ENCODE results near the gene SFN.

DNA sequence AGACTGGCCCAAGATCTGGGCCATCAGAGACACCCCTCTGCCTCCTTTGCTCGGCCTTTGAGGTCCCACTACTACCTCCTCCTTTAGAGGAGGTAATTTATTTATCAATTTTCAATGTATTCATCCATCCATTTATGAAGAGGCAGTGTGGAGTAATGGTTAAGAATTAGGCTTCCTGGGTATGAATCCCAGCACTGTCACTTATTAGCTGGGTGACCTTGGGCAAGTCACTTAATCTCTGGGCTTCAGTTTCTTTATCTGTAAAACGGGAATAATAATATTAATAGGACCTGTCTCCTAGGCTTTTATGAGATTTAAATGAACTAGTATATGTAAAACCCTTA is 49.2 kb downstream of the SFN start:
- TF ChIP-seq, protein P1, sequence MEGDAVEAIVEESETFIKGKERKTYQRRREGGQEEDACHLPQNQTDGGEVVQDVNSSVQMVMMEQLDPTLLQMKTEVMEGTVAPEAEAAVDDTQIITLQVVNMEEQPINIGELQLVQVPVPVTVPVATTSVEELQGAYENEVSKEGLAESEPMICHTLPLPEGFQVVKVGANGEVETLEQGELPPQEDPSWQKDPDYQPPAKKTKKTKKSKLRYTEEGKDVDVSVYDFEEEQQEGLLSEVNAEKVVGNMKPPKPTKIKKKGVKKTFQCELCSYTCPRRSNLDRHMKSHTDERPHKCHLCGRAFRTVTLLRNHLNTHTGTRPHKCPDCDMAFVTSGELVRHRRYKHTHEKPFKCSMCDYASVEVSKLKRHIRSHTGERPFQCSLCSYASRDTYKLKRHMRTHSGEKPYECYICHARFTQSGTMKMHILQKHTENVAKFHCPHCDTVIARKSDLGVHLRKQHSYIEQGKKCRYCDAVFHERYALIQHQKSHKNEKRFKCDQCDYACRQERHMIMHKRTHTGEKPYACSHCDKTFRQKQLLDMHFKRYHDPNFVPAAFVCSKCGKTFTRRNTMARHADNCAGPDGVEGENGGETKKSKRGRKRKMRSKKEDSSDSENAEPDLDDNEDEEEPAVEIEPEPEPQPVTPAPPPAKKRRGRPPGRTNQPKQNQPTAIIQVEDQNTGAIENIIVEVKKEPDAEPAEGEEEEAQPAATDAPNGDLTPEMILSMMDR (IDR thresholded peaks at IDR 0.05) = no peak
- no peak for TF ChIP-seq NFYB (CRISPR knock-in tag; conservative IDR thresholded peaks at IDR 0.05; ENCODE audit: low read depth)
- no peak for TF ChIP-seq ZNF416 (CRISPR knock-in tag; IDR thresholded peaks at IDR 0.05)
- TF ChIP-seq JUN (CRISPR knock-in tag; IDR thresholded peaks at IDR 0.05) = no peak
- TF ChIP-seq, protein P2, sequence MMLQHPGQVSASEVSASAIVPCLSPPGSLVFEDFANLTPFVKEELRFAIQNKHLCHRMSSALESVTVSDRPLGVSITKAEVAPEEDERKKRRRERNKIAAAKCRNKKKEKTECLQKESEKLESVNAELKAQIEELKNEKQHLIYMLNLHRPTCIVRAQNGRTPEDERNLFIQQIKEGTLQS (CRISPR knock-in tag; conservative IDR thresholded peaks at IDR 0.05) = no peak
- TF ChIP-seq, protein P3, sequence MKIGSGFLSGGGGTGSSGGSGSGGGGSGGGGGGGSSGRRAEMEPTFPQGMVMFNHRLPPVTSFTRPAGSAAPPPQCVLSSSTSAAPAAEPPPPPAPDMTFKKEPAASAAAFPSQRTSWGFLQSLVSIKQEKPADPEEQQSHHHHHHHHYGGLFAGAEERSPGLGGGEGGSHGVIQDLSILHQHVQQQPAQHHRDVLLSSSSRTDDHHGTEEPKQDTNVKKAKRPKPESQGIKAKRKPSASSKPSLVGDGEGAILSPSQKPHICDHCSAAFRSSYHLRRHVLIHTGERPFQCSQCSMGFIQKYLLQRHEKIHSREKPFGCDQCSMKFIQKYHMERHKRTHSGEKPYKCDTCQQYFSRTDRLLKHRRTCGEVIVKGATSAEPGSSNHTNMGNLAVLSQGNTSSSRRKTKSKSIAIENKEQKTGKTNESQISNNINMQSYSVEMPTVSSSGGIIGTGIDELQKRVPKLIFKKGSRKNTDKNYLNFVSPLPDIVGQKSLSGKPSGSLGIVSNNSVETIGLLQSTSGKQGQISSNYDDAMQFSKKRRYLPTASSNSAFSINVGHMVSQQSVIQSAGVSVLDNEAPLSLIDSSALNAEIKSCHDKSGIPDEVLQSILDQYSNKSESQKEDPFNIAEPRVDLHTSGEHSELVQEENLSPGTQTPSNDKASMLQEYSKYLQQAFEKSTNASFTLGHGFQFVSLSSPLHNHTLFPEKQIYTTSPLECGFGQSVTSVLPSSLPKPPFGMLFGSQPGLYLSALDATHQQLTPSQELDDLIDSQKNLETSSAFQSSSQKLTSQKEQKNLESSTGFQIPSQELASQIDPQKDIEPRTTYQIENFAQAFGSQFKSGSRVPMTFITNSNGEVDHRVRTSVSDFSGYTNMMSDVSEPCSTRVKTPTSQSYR (CRISPR knock-in tag; IDR thresholded peaks at IDR 0.05) = no peak
- TF ChIP-seq, protein P4, sequence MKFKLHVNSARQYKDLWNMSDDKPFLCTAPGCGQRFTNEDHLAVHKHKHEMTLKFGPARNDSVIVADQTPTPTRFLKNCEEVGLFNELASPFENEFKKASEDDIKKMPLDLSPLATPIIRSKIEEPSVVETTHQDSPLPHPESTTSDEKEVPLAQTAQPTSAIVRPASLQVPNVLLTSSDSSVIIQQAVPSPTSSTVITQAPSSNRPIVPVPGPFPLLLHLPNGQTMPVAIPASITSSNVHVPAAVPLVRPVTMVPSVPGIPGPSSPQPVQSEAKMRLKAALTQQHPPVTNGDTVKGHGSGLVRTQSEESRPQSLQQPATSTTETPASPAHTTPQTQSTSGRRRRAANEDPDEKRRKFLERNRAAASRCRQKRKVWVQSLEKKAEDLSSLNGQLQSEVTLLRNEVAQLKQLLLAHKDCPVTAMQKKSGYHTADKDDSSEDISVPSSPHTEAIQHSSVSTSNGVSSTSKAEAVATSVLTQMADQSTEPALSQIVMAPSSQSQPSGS (CRISPR knock-in tag; IDR thresholded peaks at IDR 0.05; ENCODE audit: borderline replicate concordance, low read depth) = no peak
- TF ChIP-seq, protein P5, sequence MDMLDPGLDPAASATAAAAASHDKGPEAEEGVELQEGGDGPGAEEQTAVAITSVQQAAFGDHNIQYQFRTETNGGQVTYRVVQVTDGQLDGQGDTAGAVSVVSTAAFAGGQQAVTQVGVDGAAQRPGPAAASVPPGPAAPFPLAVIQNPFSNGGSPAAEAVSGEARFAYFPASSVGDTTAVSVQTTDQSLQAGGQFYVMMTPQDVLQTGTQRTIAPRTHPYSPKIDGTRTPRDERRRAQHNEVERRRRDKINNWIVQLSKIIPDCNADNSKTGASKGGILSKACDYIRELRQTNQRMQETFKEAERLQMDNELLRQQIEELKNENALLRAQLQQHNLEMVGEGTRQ (CRISPR knock-in tag; IDR thresholded peaks at IDR 0.05) = no peak
- TF ChIP-seq, protein P6, sequence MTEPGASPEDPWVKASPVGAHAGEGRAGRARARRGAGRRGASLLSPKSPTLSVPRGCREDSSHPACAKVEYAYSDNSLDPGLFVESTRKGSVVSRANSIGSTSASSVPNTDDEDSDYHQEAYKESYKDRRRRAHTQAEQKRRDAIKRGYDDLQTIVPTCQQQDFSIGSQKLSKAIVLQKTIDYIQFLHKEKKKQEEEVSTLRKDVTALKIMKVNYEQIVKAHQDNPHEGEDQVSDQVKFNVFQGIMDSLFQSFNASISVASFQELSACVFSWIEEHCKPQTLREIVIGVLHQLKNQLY (CRISPR knock-in tag; IDR thresholded peaks at IDR 0.05) = no peak
- TF ChIP-seq, protein P7, sequence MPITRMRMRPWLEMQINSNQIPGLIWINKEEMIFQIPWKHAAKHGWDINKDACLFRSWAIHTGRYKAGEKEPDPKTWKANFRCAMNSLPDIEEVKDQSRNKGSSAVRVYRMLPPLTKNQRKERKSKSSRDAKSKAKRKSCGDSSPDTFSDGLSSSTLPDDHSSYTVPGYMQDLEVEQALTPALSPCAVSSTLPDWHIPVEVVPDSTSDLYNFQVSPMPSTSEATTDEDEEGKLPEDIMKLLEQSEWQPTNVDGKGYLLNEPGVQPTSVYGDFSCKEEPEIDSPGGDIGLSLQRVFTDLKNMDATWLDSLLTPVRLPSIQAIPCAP (CRISPR knock-in tag; IDR thresholded peaks at IDR 0.05) = no peak
- TF ChIP-seq, protein P8, sequence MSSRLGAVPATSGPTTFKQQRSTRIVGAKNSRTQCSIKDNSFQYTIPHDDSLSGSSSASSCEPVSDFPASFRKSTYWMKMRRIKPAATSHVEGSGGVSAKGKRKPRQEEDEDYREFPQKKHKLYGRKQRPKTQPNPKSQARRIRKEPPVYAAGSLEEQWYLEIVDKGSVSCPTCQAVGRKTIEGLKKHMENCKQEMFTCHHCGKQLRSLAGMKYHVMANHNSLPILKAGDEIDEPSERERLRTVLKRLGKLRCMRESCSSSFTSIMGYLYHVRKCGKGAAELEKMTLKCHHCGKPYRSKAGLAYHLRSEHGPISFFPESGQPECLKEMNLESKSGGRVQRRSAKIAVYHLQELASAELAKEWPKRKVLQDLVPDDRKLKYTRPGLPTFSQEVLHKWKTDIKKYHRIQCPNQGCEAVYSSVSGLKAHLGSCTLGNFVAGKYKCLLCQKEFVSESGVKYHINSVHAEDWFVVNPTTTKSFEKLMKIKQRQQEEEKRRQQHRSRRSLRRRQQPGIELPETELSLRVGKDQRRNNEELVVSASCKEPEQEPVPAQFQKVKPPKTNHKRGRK (CRISPR knock-in tag; IDR thresholded peaks at IDR 0.05; ENCODE audit: borderline replicate concordance) = no peak
- no peak for TF ChIP-seq TEAD1 (CRISPR knock-in tag; IDR thresholded peaks at IDR 0.05)
- TF ChIP-seq, protein P9, sequence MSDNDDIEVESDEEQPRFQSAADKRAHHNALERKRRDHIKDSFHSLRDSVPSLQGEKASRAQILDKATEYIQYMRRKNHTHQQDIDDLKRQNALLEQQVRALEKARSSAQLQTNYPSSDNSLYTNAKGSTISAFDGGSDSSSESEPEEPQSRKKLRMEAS (CRISPR knock-in tag; IDR thresholded peaks at IDR 0.05) = no peak

All from WTC11 (cell line).